ENCODE measurements around the gene RAG2.

DNA sequence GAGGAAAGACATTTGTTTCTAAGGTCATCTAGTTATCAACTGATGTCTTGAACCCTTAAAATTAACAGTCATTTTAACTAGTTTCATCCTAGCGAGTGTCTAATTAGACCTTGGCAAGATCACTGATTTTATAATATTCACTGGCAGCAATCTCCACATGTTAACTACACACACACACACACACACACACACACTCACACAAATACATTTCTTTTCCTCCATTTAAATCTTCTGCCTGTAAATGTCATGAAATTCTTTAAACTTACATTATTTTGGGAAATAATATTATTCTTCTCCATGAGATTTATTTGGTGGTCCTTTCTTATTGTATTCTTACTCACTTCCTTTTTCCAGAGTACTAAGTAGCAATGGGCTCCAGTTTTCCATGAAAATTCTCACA lies 6.6 kb downstream of the RAG2 start:
- TF ChIP-seq, protein P1, sequence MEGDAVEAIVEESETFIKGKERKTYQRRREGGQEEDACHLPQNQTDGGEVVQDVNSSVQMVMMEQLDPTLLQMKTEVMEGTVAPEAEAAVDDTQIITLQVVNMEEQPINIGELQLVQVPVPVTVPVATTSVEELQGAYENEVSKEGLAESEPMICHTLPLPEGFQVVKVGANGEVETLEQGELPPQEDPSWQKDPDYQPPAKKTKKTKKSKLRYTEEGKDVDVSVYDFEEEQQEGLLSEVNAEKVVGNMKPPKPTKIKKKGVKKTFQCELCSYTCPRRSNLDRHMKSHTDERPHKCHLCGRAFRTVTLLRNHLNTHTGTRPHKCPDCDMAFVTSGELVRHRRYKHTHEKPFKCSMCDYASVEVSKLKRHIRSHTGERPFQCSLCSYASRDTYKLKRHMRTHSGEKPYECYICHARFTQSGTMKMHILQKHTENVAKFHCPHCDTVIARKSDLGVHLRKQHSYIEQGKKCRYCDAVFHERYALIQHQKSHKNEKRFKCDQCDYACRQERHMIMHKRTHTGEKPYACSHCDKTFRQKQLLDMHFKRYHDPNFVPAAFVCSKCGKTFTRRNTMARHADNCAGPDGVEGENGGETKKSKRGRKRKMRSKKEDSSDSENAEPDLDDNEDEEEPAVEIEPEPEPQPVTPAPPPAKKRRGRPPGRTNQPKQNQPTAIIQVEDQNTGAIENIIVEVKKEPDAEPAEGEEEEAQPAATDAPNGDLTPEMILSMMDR (IDR thresholded peaks at IDR 0.05), result no peak
- no peak for TF ChIP-seq POLR2A (IDR thresholded peaks at IDR 0.05)

Measured in thyroid gland (tissue), 4 donors.